ENCODE data around the gene FOXO6.

FOXO6 gene

DNA sequence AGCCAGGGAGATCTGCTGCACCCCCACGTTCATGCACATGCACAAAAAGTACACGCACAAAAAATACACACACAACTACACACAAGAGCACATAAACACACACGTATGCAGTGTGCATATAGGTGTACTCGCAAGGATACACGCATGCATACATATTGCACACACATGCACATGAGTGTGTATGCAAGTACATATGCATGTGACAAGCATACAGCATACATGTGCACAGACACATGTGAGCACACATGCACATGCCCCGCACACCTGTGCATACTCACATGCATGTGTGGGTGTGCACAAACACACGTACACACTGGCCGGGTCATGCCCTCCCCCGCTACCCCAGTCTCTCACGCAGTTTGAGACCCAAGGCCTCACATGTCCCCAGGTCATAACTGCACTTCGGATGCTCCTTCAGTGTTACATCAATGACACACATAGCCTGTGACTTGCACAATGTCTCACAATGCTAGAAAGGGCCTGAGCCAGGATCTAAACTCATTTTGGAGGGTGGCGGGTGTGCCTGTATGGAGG, 52.6 kb downstream of the FOXO6 start:
- H3K9ac ChIP-seq, result no peak overlapping the region
- H3K27me3 ChIP-seq (ENCODE audit: control insufficient read depth, insufficient read depth, low read length), result no peaks in the 10 kb centered on the region
- no peaks in the 10 kb centered on the region for H3K36me3 ChIP-seq (ENCODE audit: control insufficient read depth, insufficient read depth, low read length)
- H3K4me3 ChIP-seq (ENCODE audit: low read depth, low read length), result no peak overlapping the region
- no peak overlapping the region for H3K27ac ChIP-seq
- no peaks in the 10 kb centered on the region for H3K4me1 ChIP-seq
- TF ChIP-seq CTCF (IDR thresholded peaks at IDR 0.05), result no peak
- no peaks in the 10 kb centered on the region for H3K9me3 ChIP-seq (ENCODE audit: control insufficient read depth, low read length)
- H3K4me2 ChIP-seq (ENCODE audit: low read length), result no peak overlapping the region
- no peaks in the 10 kb centered on the region for H3K79me2 ChIP-seq
- H2AFZ ChIP-seq, result no peak overlapping the region

DNA sequence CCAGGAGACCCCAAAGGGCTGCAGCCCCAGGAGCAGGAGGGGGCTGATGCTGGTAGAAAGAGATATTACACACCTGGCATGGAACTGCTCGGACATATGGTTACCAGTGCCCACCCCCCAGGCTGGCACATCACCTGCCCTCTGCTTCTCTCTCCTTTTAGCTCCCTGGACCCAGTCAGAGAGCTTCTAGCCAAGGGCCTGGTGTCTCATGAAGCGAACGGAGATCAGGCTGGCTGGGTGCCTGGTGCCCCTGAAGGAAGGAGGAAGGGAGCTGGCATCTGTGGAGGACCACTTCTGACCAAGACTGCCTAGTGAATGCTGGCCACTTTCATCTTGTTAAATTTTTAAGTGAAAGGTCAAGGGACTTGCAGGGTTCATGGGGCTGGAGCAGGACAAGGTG, 53.1 kb downstream of the FOXO6 start:
- no peaks in the 10 kb centered on the region for H3K36me3 ChIP-seq (ENCODE audit: control insufficient read depth, insufficient read depth, low read length)
- H3K4me1 ChIP-seq, result no peaks in the 10 kb centered on the region
- TF ChIP-seq CTCF (IDR thresholded peaks at IDR 0.05), result no peak
- H3K9me3 ChIP-seq (ENCODE audit: control insufficient read depth, low read length), result no peaks in the 10 kb centered on the region
- H3K27ac ChIP-seq, result no peak overlapping the region
- H2AFZ ChIP-seq, result no peak overlapping the region
- no peaks in the 10 kb centered on the region for H3K27me3 ChIP-seq (ENCODE audit: control insufficient read depth, insufficient read depth, low read length)
- no peak overlapping the region for H3K9ac ChIP-seq
- H3K79me2 ChIP-seq, result no peaks in the 10 kb centered on the region
- H3K4me3 ChIP-seq (ENCODE audit: low read depth, low read length), result no peak overlapping the region
- no peak overlapping the region for H3K4me2 ChIP-seq (ENCODE audit: low read length)

DNA sequence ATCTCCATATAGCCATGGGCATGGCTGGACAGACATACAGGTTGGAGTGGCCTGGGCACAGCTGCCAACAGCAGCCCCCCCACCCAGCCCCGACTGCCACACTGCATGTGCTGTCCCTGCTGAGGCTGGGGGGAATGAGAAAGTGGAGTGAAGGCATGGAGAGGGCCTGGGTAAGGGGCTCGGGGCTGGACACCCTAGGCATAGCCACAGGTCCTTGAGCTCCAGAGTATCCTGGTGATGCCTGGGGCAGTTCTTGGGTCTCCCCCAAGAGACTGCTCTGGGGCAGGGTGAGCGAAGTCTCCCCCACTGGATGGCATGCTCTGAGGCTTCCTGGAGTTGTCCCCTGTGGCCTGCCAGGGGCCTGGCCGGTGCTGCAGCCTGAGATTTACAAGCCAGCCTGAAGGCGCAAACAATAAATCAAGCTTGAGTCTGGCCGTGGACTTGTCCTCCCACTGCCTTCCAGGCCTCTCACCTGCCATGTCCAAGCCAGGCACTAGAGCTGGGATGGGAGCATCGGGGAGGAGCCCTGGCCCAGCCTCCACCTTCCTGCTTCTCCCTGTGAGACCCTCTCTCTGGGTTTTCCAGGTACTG, 53.6 kb downstream of the FOXO6 start:
- Histone ChIP-seq H3K27me3 (ENCODE audit: control insufficient read depth, insufficient read depth, low read length) (no peaks in the 10 kb centered on the region), H3K4me1 (no peaks in the 10 kb centered on the region), H3K27ac (no peak overlapping the region), H3K4me3 (ENCODE audit: low read depth, low read length) (no peak overlapping the region), H3K9me3 (ENCODE audit: control insufficient read depth, low read length) (no peaks in the 10 kb centered on the region), H3K4me2 (ENCODE audit: low read length) (no peak overlapping the region), H3K9ac (no peak overlapping the region), H3K36me3 (ENCODE audit: control insufficient read depth, insufficient read depth, low read length) (no peaks in the 10 kb centered on the region), H3K79me2 (no peaks in the 10 kb centered on the region), H2AFZ (no peak overlapping the region)
- no peak for TF ChIP-seq CTCF (IDR thresholded peaks at IDR 0.05)

- Histone ChIP-seq H3K9ac (no peak overlapping the region), H3K4me1 (no peaks in the 10 kb centered on the region), H2AFZ (no peak overlapping the region), H3K27me3 (ENCODE audit: control insufficient read depth, insufficient read depth, low read length) (no peaks in the 10 kb centered on the region), H3K4me2 (ENCODE audit: low read length) (no peak overlapping the region), H3K36me3 (ENCODE audit: control insufficient read depth, insufficient read depth, low read length) (no peaks in the 10 kb centered on the region), H3K4me3 (ENCODE audit: low read depth, low read length) (no peak overlapping the region), H3K79me2 (no peaks in the 10 kb centered on the region), H3K27ac (no peak overlapping the region), H3K9me3 (ENCODE audit: control insufficient read depth, low read length) (no peaks in the 10 kb centered on the region)
- no peak for TF ChIP-seq CTCF (IDR thresholded peaks at IDR 0.05)
These were observed 54.8 kb downstream of the FOXO6 start for GRCh38 chr1:41416081-41416480.
